ENCODE data around the gene DTX1. TPM values are rescaled to one million over a fixed set of nuclear protein-coding genes. Genes with fewer than 3 reads are reported as not detected.

DTX1 gene
- total and polyA plus RNA-seq, 2 of the 8 experiments (the other 6 are each of a cell fraction or from before 2014, with no cell fraction given), result 4.7 to 6.9 TPM

DNA sequence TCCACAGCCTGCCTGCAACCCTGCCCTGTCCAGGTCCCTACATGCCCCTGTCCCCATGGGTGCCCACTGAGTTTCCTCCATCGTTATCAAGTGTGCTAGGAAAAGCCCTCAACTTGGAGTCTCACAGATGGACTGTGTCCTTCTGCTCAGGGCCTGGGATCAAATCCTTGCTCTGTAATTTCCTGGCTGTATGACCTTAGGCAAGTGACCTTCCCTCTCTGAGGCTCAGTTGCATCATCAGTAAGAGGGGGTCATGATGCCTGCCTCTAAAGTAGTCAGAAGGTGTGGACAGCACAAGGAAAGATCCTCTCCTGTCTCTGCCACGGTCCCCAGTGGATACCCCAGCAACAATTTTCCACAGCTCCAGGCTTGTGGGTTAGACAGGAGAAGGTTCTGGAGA lies 56.9 kb downstream of the DTX1 start (continued):
- TF ChIP-seq, protein P1, sequence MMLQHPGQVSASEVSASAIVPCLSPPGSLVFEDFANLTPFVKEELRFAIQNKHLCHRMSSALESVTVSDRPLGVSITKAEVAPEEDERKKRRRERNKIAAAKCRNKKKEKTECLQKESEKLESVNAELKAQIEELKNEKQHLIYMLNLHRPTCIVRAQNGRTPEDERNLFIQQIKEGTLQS (IDR thresholded peaks at IDR 0.05; ENCODE audit: insufficient read depth, low read depth, low read length), result no peak
- TF ChIP-seq, protein P2, sequence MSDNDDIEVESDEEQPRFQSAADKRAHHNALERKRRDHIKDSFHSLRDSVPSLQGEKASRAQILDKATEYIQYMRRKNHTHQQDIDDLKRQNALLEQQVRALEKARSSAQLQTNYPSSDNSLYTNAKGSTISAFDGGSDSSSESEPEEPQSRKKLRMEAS (IDR thresholded peaks at IDR 0.05), result no peak
- TF ChIP-seq CBX8 (IDR thresholded peaks at IDR 0.05; ENCODE audit: borderline replicate concordance, low read depth, low read length), result no peak
- TF ChIP-seq GTF2F1 (IDR thresholded peaks at IDR 0.05; ENCODE audit: borderline replicate concordance, low read depth, low read length), result no peak
- no peak for TF ChIP-seq POLR2AphosphoS5 (IDR thresholded peaks at IDR 0.05; ENCODE audit: low read depth, low read length)
- TF ChIP-seq RXRA (IDR thresholded peaks at IDR 0.05; ENCODE audit: insufficient read depth, low read depth, low read length), result no peak
- TF ChIP-seq BACH1 (IDR thresholded peaks at IDR 0.05; ENCODE audit: low read length), result no peak
